Activated gamma-delta T cell treated with Interleukin-2 at 50 U/mL for 16 hours (primary cell): ENCODE measurements around the gene MPP2.
"Not testable (repeated sequence)": the region's sequence is repeated elsewhere in the genome, so short reads cannot be mapped to it uniquely, and the experiment has no call there.

ENCODE experiments used
- DNase-seq: peaks from one replicate; pipeline ENCODE4 v3.0.0-alpha.2; 2020

Gene MPP2

GRCh38 chr17:43907425-43907981, at the start of gene MPP2:
Gene MPP2 (minus strand): TSS chr17:43907536. CDS start chr17:43904460, 3,076 bp downstream.
- DNase-seq, result peak; percentile 52

GRCh38 chr17:43956222-43956621, 48.9 kb upstream of the MPP2 start:
- no peak for DNase-seq

GRCh38 chr17:43953746-43954145, 46.4 kb upstream of the MPP2 start, which contains the start of gene PYY:
Gene PYY (minus strand): TSS chr17:43953940. CDS start chr17:43953483, 457 bp downstream.
- no peak for DNase-seq

GRCh38 chr17:43952724-43953666, 45.7 kb upstream of the MPP2 start:
- no peak for DNase-seq

- no peak for DNase-seq
Measured at GRCh38 chr17:43952351-43952723, 45.0 kb upstream of the MPP2 start.

GRCh38 chr17:43951750-43952149, 44.4 kb upstream of the MPP2 start:
- no peak for DNase-seq

- no peak for DNase-seq
Measured at GRCh38 chr17:43950554-43950953, 43.2 kb upstream of the MPP2 start.

- DNase-seq, result no peak
Measured at GRCh38 chr17:43949781-43950180, 42.4 kb upstream of the MPP2 start.

- DNase-seq, result no peak
Measured at GRCh38 chr17:43946781-43947180, 39.4 kb upstream of the MPP2 start.

- DNase-seq, result no peak
Measured at GRCh38 chr17:43945074-43945829, 37.9 kb upstream of the MPP2 start.

- no peak for DNase-seq
Measured at GRCh38 chr17:43942051-43942685, 34.8 kb upstream of the MPP2 start, which contains the start of gene PPY. Gene PPY (minus strand): TSS chr17:43942476. CDS start chr17:43941654, 822 bp downstream.

GRCh38 chr17:43940630-43941029, 33.3 kb upstream of the MPP2 start:
- no peak for DNase-seq

GRCh38 chr17:43939886-43940285, 32.5 kb upstream of the MPP2 start:
- DNase-seq, result no peak

- not testable (repeated sequence) for DNase-seq
Measured at GRCh38 chr17:43939452-43939851, 32.1 kb upstream of the MPP2 start.

GRCh38 chr17:43938838-43939182, 31.5 kb upstream of the MPP2 start:
- DNase-seq, result no peak

GRCh38 chr17:43936434-43936833, 29.1 kb upstream of the MPP2 start:
- DNase-seq, result no peak

- DNase-seq, result no peak
Measured at GRCh38 chr17:43935926-43936261, 28.6 kb upstream of the MPP2 start.

- no peak for DNase-seq
Measured at GRCh38 chr17:43935204-43935925, 28.0 kb upstream of the MPP2 start.

- no peak for DNase-seq
Measured at GRCh38 chr17:43932923-43933322, 25.6 kb upstream of the MPP2 start.

- no peak for DNase-seq
Measured at GRCh38 chr17:43932357-43932756, 25.0 kb upstream of the MPP2 start.

- no peak for DNase-seq
Measured at GRCh38 chr17:43931062-43931571, 23.8 kb upstream of the MPP2 start.

- DNase-seq, result no peak
Measured at GRCh38 chr17:43928609-43929008, 21.3 kb upstream of the MPP2 start.
